ENCODE data around the gene INO80E. TPM values are rescaled to one million over a fixed set of nuclear protein-coding genes. Genes with fewer than 3 reads are reported as not detected.
"Not testable (repeated sequence)": the region's sequence is repeated elsewhere in the genome, so short reads cannot be mapped to it uniquely, and the experiment has no call there.

Gene INO80E
- total and polyA plus RNA-seq, 2 of the 8 experiments (the other 6 are each of a cell fraction or from before 2014, with no cell fraction given): 43.0 to 91.2 TPM

GRCh38 chr16:30017937-30018336 is 21.9 kb downstream of the INO80E start:
- not testable (repeated sequence) for H3K23me2 ChIP-seq (ENCODE audit: low read depth, low read length); H2BK120ac ChIP-seq (replicated peaks; ENCODE audit: low read depth, low read length); H3K18ac ChIP-seq (ENCODE audit: extremely low read depth, low read length); H3K56ac ChIP-seq (replicated peaks; ENCODE audit: insufficient read length, low read depth, low read length); FAIRE-seq; DNase-seq (ENCODE audit: low read depth in 1 of 2, low spot score in 2 of 2); H2BK12ac ChIP-seq (ENCODE audit: low read depth, low read length); H2BK15ac ChIP-seq (ENCODE audit: low read length); H3K4ac ChIP-seq (replicated peaks; ENCODE audit: insufficient read length, low read depth, low read length); H3K27ac ChIP-seq (ENCODE audit: low read depth, low read length); H2AFZ ChIP-seq (ENCODE audit: low read length); H3K4me2 ChIP-seq (ENCODE audit: insufficient read depth in 1 of 2, low read depth in 2 of 2, low read length in 2 of 2); H3K9me3 ChIP-seq (ENCODE audit: insufficient read depth in 2 of 2, low read depth in 1 of 2, low read length in 1 of 2); H3K9ac ChIP-seq (replicated peaks in 1 of 4; ENCODE audit: extremely low read depth in 1 of 4, low read depth in 3 of 4, low read length in 3 of 4); H3K23ac ChIP-seq (ENCODE audit: insufficient read length); H4K8ac ChIP-seq (ENCODE audit: extremely low read depth, insufficient read depth, low read length); H3K36me3 ChIP-seq (ENCODE audit: control insufficient read depth in 2 of 4, insufficient read depth in 4 of 4, low read length in 3 of 4); H3K14ac ChIP-seq (ENCODE audit: insufficient read length); H2AK5ac ChIP-seq (ENCODE audit: low read depth, low read length); H2BK5ac ChIP-seq (ENCODE audit: low read depth, low read length); H4K5ac ChIP-seq (ENCODE audit: insufficient read length, low read depth, low read length); H4K91ac ChIP-seq (replicated peaks; ENCODE audit: insufficient read length, low read length); H4K20me1 ChIP-seq (replicated peaks in 1 of 2; ENCODE audit: control insufficient read depth in 1 of 2, insufficient read depth in 2 of 2, low read length in 2 of 2); H3K4me3 ChIP-seq (ENCODE audit: extremely low read depth in 1 of 4, insufficient read depth in 2 of 4, low read depth in 3 of 4, low read length in 4 of 4); H3K4me1 ChIP-seq (replicated peaks in 1 of 4; ENCODE audit: control insufficient read depth in 3 of 4, insufficient read depth in 4 of 4, low read length in 3 of 4); H3K79me2 ChIP-seq (ENCODE audit: control insufficient read depth in 1 of 2, insufficient read depth in 2 of 2, low read length in 2 of 2); H2BK20ac ChIP-seq (ENCODE audit: low read length); H3K79me1 ChIP-seq (ENCODE audit: low read depth, low read length); H3K27me3 ChIP-seq (replicated peaks in 1 of 4; ENCODE audit: control insufficient read depth in 3 of 4, extremely low read depth in 1 of 4, insufficient read depth in 3 of 4, low read length in 3 of 4)
- ChIA-PET CTCF (ENCODE audit: partially characterized antibody) (interaction anchor here (0.6 to 1.9 kb wide), 8 partner anchors 9 to 202 kb away, joined by 3 to 6 read pairs (median 3); partner anchors contain the start of genes PAGR1 and TMEM219), POLR2A (ENCODE audit: partially characterized antibody) (interaction anchor here (2.9 kb wide), 1 partner anchor 11 kb away, joined by 11 read pairs; no protein-coding TSS in a partner anchor)
- WGBS, 2 experiments (ENCODE audit: extremely low coverage in 1 of 2, insufficient coverage in 1 of 2, insufficient read length in 1 of 2, insufficient replicate concordance in 2 of 2, low coverage in 1 of 2, low lambda C conversion rate in 2 of 2, missing lambda C conversion rate in 1 of 2): 91% methylated on average over 3 of the region's 4 CpGs; no CpG with 5 or more reads in 1 of the 2 experiments
